ENCODE data around the gene DOCK3. TPM values are rescaled to one million over a fixed set of nuclear protein-coding genes. Genes with fewer than 3 reads are reported as not detected.

Gene DOCK3
- total and polyA plus RNA-seq, 10 donors: 0.08 to 2.1 (median 0.44) TPM

- no peak overlapping the region for H3K4me3 ChIP-seq
- intact Hi-C loops (cut with DNase I; ENCODE audit: low total_unique reads): loop anchor here (5.0 to 10.0 kb wide), 2 partner anchors 293 to 764 kb away; partner anchors contain the start of genes MAPKAPK3 and TEX264
- H3K4me1 ChIP-seq: peaks cover 12 to 42% (median 20%) of the 10 kb centered on the region in 6 donors
- 92 to 96% (median 95%) methylated on average over 12 to 18 of the region's 18 CpGs for WGBS, 5 donors
- no peaks in the 10 kb centered on the region for H3K9me3 ChIP-seq
- DNase-seq: no peak
- H3K27ac ChIP-seq: no peak overlapping the region
- no peak for TF ChIP-seq CTCF (IDR thresholded peaks at IDR 0.05 in 8 of 11, conservative IDR thresholded peaks at IDR 0.05 in 3 of 11)
- no peak for TF ChIP-seq POLR2AphosphoS5 (IDR thresholded peaks at IDR 0.05)
- TF ChIP-seq POLR2A (IDR thresholded peaks at IDR 0.05): no peak
- H3K27me3 ChIP-seq (replicated peaks in 1 of 7): no peaks in the 10 kb centered on the region
- peaks cover 0 to 2% (median 0%) of the 10 kb centered on the region in 6 donors for H3K36me3 ChIP-seq
These were observed 706.6 kb downstream of the DOCK3 start for GRCh38 chr3:51381333-51381705.

GRCh38 chr3:51382076-51382745 is 707.5 kb downstream of the DOCK3 start:
- no peaks in the 10 kb centered on the region for H3K27me3 ChIP-seq (replicated peaks in 1 of 7)
- no peak for TF ChIP-seq POLR2A (IDR thresholded peaks at IDR 0.05)
- TF ChIP-seq POLR2AphosphoS5 (IDR thresholded peaks at IDR 0.05): no peak
- TF ChIP-seq CTCF (IDR thresholded peaks at IDR 0.05 in 8 of 11, conservative IDR thresholded peaks at IDR 0.05 in 3 of 11): no peak
- H3K4me1 ChIP-seq: peaks cover 21 to 51% (median 29%) of the 10 kb centered on the region in 6 donors
- no peak overlapping the region for H3K27ac ChIP-seq
- H3K4me3 ChIP-seq: no peak overlapping the region
- WGBS, 5 donors: 87 to 94% (median 93%) methylated on average over 4 of the region's 4 CpGs
- DNase-seq: no peak
- no peaks in the 10 kb centered on the region for H3K9me3 ChIP-seq
- intact Hi-C loops (cut with DNase I; ENCODE audit: low total_unique reads): loop anchor here (5.0 to 10.0 kb wide), 2 partner anchors 293 to 765 kb away; partner anchors contain the start of genes MAPKAPK3 and TEX264
- peaks cover 0 to 11% (median 0%) of the 10 kb centered on the region in 6 donors for H3K36me3 ChIP-seq

- Histone ChIP-seq H3K36me3 (peaks cover 0 to 19% (median 2%) of the 10 kb centered on the region in 6 donors), H3K27me3 (replicated peaks in 1 of 7) (no peaks in the 10 kb centered on the region), H3K27ac (no peak overlapping the region), H3K4me3 (peak overlapping the region in 1 of 8 donors; percentile 89), H3K9me3 (no peaks in the 10 kb centered on the region), H3K4me1 (peaks cover 23 to 59% (median 38%) of the 10 kb centered on the region in 6 donors)
- TF ChIP-seq POLR2AphosphoS5 (IDR thresholded peaks at IDR 0.05) (no peak), POLR2A (IDR thresholded peaks at IDR 0.05) (no peak), CTCF (IDR thresholded peaks at IDR 0.05 in 8 of 11, conservative IDR thresholded peaks at IDR 0.05 in 3 of 11) (no peak)
- 77 to 100% (median 91%) methylated on average over 3 of the region's 3 CpGs for WGBS, 5 donors
- no peak for DNase-seq
- intact Hi-C loops (cut with DNase I; ENCODE audit: low total_unique reads): loop anchor here (5.0 to 10.0 kb wide), 2 partner anchors 292 to 766 kb away; partner anchors contain the start of genes MAPKAPK3 and TEX264
These were observed 708.3 kb downstream of the DOCK3 start for GRCh38 chr3:51382947-51383578.

All from spleen (tissue), 11 donors.